ENCODE measurements around the gene NRCAM.

DNA sequence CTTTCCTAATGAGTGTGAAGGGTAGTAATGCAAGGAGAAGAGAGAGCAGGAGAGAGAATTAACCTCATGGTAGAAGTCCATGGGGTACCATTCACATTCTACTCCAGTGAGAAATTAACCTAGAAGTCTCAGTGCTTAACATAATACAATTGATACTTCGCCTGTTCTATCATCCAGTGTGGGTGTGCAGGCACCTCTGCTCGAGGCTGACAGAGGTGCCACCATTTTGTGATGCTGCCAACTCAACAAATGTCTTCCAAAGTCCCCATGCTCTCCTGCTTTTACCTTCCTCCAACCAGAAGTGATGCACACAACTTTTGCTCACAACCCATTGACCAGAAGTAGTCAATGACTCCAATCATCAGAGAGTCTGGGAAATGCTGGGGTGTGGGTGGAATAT lies 207.8 kb downstream of the NRCAM start:
- TF ChIP-seq, protein P1, sequence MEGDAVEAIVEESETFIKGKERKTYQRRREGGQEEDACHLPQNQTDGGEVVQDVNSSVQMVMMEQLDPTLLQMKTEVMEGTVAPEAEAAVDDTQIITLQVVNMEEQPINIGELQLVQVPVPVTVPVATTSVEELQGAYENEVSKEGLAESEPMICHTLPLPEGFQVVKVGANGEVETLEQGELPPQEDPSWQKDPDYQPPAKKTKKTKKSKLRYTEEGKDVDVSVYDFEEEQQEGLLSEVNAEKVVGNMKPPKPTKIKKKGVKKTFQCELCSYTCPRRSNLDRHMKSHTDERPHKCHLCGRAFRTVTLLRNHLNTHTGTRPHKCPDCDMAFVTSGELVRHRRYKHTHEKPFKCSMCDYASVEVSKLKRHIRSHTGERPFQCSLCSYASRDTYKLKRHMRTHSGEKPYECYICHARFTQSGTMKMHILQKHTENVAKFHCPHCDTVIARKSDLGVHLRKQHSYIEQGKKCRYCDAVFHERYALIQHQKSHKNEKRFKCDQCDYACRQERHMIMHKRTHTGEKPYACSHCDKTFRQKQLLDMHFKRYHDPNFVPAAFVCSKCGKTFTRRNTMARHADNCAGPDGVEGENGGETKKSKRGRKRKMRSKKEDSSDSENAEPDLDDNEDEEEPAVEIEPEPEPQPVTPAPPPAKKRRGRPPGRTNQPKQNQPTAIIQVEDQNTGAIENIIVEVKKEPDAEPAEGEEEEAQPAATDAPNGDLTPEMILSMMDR (IDR thresholded peaks at IDR 0.05): no peak
- TF ChIP-seq POLR2A (IDR thresholded peaks at IDR 0.05): no peak
